H54 (cell line): ENCODE data around the gene NUAK2.

Source experiments
- DNase-seq: peaks from one replicate; pipeline ENCODE4 v3.0.0; 2011; ENCODE audit warnings: low spot score, mixed read lengths; ENCODE audit not compliant: insufficient read length
- FAIRE-seq: peaks from 3 replicates; lab custom pipeline; 2011; peaks lifted over from hg19 to GRCh38; lab: Jason Lieb, UNC
- POLR2A ChIP-seq: IDR thresholded peaks from 2 replicates; pipeline ENCODE4 v1.6.1; 2011; ENCODE audit warnings: low read depth, mild to moderate bottlenecking, low read length

NUAK2 gene

GRCh38 chr1:205318231-205318991, 3.1 kb downstream of the NUAK2 start:
- DNase-seq: no peak
- no peak for FAIRE-seq
- TF ChIP-seq POLR2A: no peak

GRCh38 chr1:205317311-205317917, 4.1 kb downstream of the NUAK2 start:
- peak; percentile 54 for DNase-seq
- no peak for TF ChIP-seq POLR2A
- FAIRE-seq: no peak

GRCh38 chr1:205316161-205316566, 5.4 kb downstream of the NUAK2 start:
- TF ChIP-seq POLR2A: no peak
- DNase-seq: no peak
- no peak for FAIRE-seq

- DNase-seq (no peak), FAIRE-seq (no peak)
- no peak for TF ChIP-seq POLR2A
Measured at GRCh38 chr1:205315008-205315618, 6.4 kb downstream of the NUAK2 start.

- TF ChIP-seq POLR2A: no peak
- no peak for FAIRE-seq
- no peak for DNase-seq
Measured at GRCh38 chr1:205313563-205314308, 7.8 kb downstream of the NUAK2 start.

- FAIRE-seq: no peak
- TF ChIP-seq POLR2A: no peak
- no peak for DNase-seq
Measured at GRCh38 chr1:205312866-205313562, 8.5 kb downstream of the NUAK2 start.

- no peak for FAIRE-seq
- DNase-seq: no peak
- TF ChIP-seq POLR2A: no peak
Measured at GRCh38 chr1:205310976-205311704, 10.4 kb downstream of the NUAK2 start.

- DNase-seq (no peak), FAIRE-seq (no peak)
- TF ChIP-seq POLR2A: no peak
Measured at GRCh38 chr1:205309741-205310140, 11.8 kb downstream of the NUAK2 start.

- FAIRE-seq (no peak), DNase-seq (no peak)
- no peak for TF ChIP-seq POLR2A
Measured at GRCh38 chr1:205306929-205307566, 14.5 kb downstream of the NUAK2 start.

- TF ChIP-seq POLR2A: no peak
- FAIRE-seq: no peak
- DNase-seq: no peak
Measured at GRCh38 chr1:205304695-205305070, 16.9 kb downstream of the NUAK2 start.

GRCh38 chr1:205304046-205304694, 17.4 kb downstream of the NUAK2 start:
- no peak for DNase-seq
- no peak for FAIRE-seq
- no peak for TF ChIP-seq POLR2A
